Measurements from ENCODE around the gene BACH2.
A peak's percentile ranks its signal among the peaks of the same experiment; 100 is the strongest.
"Not testable (repeated sequence)": the region's sequence is repeated elsewhere in the genome, so short reads cannot be mapped to it uniquely, and the experiment has no call there.

BACH2 gene

GRCh38 chr6:90298459-90299053 lies 1.9 kb upstream of the BACH2 start:
- DNase-seq = no peak

GRCh38 chr6:90297867-90298381 lies 1.3 kb upstream of the BACH2 start:
- no peak for DNase-seq

GRCh38 chr6:90297115-90297866 lies 648 bp upstream of the BACH2 start:
- no peak for DNase-seq

- DNase-seq = peak; percentile 52
These were observed 746 bp downstream of the BACH2 start for GRCh38 chr6:90295854-90296340.

DNA sequence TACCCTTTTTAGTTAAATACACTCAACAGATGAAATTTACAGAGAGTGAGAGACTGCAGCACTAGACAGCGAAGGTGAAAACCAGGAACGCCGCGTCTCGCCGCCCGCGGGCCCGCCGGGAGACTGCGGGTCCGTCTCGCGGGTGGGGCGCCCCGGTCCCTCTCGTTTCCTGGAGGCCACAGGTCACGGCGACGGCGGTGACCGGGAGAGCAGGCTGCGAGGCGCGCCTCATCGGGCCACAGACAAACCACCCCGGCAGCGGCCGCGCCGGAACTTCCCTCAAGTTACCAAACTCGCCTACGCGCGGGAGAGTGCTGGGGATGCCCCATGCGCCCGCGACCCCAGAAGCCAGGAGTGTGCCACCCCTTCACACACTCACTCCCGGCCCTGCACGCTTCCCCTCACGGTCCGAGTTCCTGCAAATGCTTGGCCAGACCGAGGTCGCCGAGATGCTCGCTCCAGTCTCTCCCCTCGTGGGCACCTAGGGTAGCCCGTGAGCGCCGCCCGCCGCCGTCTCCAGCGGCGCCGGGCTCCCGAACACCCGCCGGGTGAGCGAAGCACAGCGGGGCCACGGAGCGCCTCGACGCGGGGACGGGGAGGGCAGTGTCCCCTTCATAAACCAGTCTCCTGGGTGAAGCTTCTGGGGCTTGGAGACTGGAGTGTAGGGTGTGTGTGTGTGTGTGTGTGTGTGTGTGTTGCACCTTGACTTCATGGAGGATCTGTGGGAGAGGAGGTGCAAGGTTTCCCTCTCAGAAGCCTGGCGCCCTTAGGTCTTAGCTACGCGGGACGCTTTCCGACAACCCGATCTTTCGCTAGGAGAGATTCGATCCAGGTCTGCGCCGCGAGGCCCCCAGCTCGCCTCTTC lies 1.4 kb downstream of the BACH2 start:
- no peak for DNase-seq

DNA sequence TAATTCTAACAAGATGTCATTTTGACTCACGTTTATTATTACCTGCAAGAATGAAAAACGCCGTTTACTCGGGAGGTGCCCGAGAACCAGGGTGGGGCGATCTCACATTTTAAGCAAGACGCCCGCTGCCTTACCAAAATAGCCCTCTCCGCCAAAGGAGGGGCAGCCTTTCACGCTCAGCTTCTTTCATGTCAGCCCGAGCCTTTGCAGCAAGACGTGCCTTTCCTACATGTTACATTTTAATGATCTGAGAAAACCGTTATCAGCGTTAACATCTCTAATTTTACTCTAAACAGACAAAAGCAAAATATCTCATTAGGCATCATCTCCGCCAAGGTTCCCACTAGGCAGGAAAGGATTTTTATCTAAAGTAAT lies 2.0 kb downstream of the BACH2 start:
- DNase-seq = peak; percentile 32

- DNase-seq = no peak
These were observed 2.6 kb downstream of the BACH2 start for GRCh38 chr6:90294008-90294511.

- DNase-seq = peak; percentile 93
These were observed 3.2 kb downstream of the BACH2 start for GRCh38 chr6:90293319-90293953.

GRCh38 chr6:90291565-90291964 lies 5.1 kb downstream of the BACH2 start:
- no peak for DNase-seq

DNA sequence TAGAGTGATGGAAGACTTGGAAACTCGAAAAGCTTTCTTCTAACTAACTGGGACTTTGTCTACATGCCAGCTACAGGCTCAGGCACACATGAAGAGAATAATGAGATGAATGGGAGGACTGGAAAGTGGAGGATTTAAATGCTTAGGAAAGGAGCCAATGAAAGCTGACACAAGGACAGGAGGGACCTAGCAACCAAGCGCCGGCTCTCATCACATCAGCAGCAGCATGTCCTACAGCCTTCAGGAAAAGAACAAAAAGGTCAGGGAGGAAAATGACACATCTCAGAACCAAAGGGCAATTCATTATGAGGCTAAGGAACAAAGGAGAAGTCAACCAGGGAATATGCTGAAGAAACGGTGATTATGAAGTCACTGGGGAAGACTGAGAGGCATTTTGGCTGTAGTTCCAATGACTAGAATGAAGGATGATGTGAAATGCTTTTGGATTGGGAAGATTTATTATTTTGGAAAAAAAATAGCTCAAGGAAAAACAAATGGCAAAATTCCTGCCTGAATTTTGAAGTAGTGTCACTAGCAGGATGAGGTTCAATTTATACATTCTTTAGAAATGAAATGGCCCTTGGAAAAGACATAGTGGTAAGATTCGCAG lies 5.7 kb downstream of the BACH2 start:
- peak; percentile 65 for DNase-seq

DNA sequence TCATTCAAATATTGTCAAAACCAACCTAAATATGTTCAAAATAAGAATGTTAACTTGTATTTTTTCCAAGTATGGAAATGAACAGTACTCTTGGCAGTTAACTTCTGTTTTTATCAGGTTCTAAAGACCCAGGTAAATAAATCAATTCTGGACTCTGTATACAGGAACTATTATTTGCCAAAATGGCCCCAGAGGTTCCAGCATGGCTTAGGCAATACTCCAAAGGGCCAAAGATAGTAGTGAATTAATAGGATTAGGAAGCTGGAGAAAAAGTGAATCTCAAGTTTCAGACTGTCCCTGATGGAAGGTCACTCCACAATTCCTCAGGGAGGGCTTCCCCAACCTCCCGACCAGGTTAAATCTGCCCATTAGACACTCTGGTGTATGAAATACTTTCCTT lies 6.7 kb downstream of the BACH2 start:
- no peak for DNase-seq

DNA sequence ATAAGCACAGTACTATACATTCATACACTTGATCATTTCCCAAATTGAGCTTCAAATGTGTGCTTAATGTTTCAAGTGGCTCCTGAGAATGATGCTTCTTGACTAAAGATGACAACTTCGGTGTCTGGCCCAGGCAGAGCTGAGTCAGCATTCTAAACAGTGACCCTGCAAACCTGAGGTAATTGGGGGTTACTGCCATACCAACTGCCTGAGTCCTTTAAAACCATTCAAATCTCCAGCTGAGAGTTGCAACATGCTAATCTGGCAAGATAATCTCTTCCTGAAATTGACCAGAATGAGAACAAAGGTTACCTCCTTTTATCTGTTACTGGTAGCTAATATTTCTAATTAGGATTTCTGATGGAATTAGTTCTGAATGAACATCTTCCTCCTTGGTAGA lies 8.2 kb downstream of the BACH2 start:
- no peak for DNase-seq

GRCh38 chr6:90286884-90287488 lies 9.7 kb downstream of the BACH2 start:
- no peak for DNase-seq

DNA sequence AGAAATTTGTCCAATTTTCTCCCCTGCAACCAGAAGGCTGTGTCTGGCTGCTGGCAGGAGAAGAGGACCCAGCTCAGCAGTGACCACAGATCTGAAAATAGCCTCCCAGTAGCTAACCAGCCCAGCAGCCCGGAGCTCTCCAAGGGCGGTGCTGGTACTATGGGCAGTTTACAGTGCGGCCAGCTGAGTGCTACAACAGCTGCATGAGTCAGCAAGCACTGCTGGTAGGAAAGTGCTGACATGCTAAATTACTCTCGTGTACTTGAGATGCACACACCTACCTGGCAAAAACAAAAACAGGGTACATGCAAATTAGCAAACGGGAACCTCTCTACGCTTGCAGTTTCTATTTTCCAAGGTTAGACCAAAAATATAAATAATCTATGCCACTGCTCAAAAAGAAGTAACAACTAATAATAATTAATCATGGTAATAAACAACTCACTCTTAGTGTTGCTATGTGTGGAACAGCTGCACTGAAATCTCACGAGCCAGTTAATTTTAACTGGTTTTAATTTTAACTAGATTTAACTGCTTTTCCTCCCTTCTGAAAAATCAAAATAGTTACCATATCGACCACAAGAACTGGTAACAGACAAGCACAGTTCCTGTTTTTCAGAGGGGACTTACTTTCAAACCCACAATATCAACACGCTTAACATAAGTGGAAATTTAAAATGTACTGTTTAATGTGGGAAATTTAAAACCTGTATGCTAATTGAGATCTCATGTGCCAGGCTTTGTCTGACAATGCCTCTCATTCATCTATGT lies 10.8 kb downstream of the BACH2 start:
- DNase-seq = peak; percentile 24

DNA sequence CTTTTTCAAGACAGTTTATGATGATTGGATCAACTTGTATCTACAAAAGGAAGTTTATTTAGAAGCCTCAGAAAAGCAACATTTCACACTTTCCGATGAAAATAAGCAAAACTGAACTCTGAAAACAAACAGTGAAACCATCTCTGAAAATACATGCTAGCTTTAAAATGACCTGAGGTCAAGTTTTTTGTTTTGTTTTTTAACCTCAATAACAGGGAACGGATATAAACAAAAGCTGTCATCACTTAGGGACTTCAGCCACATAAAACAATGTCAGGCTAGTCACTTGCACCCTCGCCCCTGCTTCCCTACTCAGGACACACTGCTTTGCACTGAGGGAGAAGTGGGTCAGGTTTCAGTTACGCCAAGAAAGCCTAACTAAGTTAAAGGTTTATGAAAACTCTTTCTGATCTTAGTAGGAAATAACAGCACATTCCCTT lies 11.6 kb downstream of the BACH2 start:
- no peak for DNase-seq

GRCh38 chr6:90284236-90285041 lies 12.2 kb downstream of the BACH2 start:
- no peak for DNase-seq

DNA sequence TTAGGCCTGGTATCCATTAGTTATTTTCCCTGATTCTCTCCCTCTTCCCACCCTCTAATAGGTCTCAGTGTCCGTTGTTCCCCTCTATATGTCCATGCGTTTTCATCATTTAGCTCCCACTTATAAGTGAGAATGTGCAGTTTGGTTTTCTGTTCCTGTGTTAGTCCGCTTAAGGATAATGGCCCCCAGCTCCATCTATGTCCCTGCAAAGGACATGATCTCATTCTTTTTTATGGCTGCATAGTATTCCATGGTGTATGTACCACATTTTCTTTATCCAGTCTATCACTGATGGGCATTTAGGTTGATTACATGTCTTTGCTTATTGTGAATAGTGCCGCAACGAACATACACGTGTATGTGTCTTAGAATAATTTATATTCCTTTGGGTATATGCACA lies 14.4 kb downstream of the BACH2 start:
- not testable (repeated sequence) for DNase-seq

DNA sequence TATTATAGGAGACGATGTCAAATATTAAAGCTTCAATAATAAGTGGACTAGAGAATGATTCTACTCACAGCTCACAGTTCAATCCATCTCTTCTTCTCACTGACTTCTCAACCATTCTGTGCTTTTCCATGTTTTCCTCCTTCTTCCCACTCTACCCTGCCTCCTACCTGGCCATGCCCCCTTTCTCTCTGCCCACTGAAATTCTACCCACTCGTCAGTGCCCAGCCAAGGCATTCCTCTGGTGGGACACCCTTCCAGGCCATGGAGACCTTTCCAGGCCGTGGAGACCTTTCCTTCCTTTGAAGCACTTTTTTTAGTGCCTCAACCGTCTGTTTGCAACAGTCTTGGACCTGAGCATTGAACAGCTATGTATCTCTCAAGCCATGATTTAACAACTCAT lies 18.5 kb downstream of the BACH2 start:
- DNase-seq = no peak

DNA sequence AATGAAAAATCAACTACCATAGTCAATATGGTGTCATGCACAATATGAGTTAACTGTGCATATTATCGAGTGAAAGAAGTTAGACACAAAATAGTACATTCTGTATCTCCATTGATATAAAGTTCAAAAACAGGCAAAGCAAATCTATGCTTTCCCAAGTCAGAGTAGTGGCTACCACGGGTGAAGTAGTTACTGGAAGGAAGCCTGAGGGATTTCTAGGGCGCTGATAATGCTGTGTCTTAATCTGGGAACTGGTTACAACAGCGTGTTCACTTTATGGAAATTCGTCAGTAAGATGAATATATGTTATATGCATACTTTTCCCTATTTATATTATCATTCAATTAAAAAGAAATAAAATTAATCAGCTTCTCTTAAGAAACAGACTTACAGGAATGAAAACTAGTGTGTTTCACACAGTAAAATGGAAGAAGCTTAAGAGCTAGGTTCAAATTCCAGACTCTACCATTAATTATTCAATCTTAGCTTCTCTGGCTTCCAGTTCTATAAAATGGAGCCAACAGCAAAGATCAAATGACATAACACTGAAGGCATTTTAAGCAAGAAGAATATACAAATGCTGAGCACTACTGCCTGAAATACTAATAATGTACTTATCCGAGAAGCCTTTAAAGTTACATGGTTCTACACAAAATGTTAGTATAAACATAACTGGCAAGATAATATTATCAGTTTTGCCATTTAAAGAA lies 19.2 kb downstream of the BACH2 start:
- no peak for DNase-seq

Measured in NCI-H446 treated with DMSO at 0.1 percent for 48 hours (cell line).